ENCODE data around the gene VAV3.
A peak's percentile ranks its signal among the peaks of the same experiment; 100 is the strongest.
"Not testable (repeated sequence)": the region's sequence is repeated elsewhere in the genome, so short reads cannot be mapped to it uniquely, and the experiment has no call there.

The VAV3 gene

GRCh38 chr1:107678993-107679392 is 286.0 kb downstream of the VAV3 start:
- no peak for DNase-seq

GRCh38 chr1:107677697-107678096 is 287.3 kb downstream of the VAV3 start:
- DNase-seq, result no peak

GRCh38 chr1:107674486-107674885 is 290.5 kb downstream of the VAV3 start:
- DNase-seq, result no peak

- no peak for DNase-seq
Observed at GRCh38 chr1:107673006-107673405, 292.0 kb downstream of the VAV3 start.

- DNase-seq, result no peak
Observed at GRCh38 chr1:107670397-107671040, 294.5 kb downstream of the VAV3 start.

GRCh38 chr1:107669996-107670395 is 295.0 kb downstream of the VAV3 start:
- DNase-seq, result peak; percentile 21

GRCh38 chr1:107668762-107669161 is 296.2 kb downstream of the VAV3 start:
- DNase-seq, result peak; percentile 17

- no peak for DNase-seq
Observed at GRCh38 chr1:107666493-107666892, 298.5 kb downstream of the VAV3 start.

- DNase-seq, result no peak
Observed at GRCh38 chr1:107664982-107665925, 299.7 kb downstream of the VAV3 start.

- peak; percentile 82 for DNase-seq
Observed at GRCh38 chr1:107662971-107663370, 302.0 kb downstream of the VAV3 start.

- no peak for DNase-seq
Observed at GRCh38 chr1:107661158-107661557, 303.8 kb downstream of the VAV3 start.

GRCh38 chr1:107659961-107660360 is 305.0 kb downstream of the VAV3 start:
- DNase-seq, result no peak

- no peak for DNase-seq
Observed at GRCh38 chr1:107657356-107657755, 307.6 kb downstream of the VAV3 start.

- DNase-seq, result no peak
Observed at GRCh38 chr1:107653765-107654164, 311.2 kb downstream of the VAV3 start.

GRCh38 chr1:107653005-107653404 is 312.0 kb downstream of the VAV3 start:
- DNase-seq, result peak; percentile 80

- not testable (repeated sequence) for DNase-seq
Observed at GRCh38 chr1:107650825-107651224, 314.2 kb downstream of the VAV3 start.

GRCh38 chr1:107649023-107649422 is 316.0 kb downstream of the VAV3 start:
- peak; percentile 42 for DNase-seq

- DNase-seq, result peak; percentile 88
Observed at GRCh38 chr1:107648071-107648470, 316.9 kb downstream of the VAV3 start.

GRCh38 chr1:107647012-107647411 is 318.0 kb downstream of the VAV3 start:
- DNase-seq, result no peak

GRCh38 chr1:107643766-107644165 is 321.2 kb downstream of the VAV3 start:
- no peak for DNase-seq

- no peak for DNase-seq
Observed at GRCh38 chr1:107640207-107640606, 324.8 kb downstream of the VAV3 start.

- DNase-seq, result peak; percentile 31
Observed at GRCh38 chr1:107637101-107637500, 327.9 kb downstream of the VAV3 start.

- no peak for DNase-seq
Observed at GRCh38 chr1:107633596-107633995, 331.4 kb downstream of the VAV3 start.

Data from fibroblast of skin of abdomen (primary cell).